Measurements from ENCODE around the gene MAGI2. TPM values are rescaled to one million over a fixed set of nuclear protein-coding genes. Genes with fewer than 3 reads are reported as not detected.

Gene MAGI2
- total RNA-seq, 2 donors from 2014 or later = 18.3 to 31.8 TPM

DNA sequence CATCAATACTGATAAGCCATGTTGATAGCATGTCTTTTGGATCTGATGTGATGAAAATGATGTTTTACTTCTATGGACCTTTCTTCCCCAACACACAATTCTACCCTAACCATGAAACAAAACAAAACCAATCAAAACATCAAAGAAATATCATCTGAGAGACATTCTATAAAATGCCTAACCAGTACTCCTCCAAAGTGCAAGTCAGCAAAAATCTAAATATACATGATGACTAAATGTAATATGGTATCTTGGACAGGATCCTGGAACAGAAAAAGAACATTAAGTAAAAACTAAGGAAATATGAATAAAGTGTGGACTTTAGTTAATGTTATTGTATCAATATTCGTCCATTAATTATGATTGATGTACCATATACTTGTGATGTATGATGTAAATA lies 625.1 kb downstream of the MAGI2 start:
- ATAC-seq (ENCODE audit: insufficient number of reproducible peaks, low FRiP score, low read depth) (no peak), DNase-seq (ENCODE audit: low spot score) (no peak)
- H3K4me1 ChIP-seq (ENCODE audit: control insufficient read depth in 1 of 2, low read depth in 2 of 2) = no peaks in the 10 kb centered on the region
- H3K36me3 ChIP-seq = no peaks in the 10 kb centered on the region
- no peaks in the 10 kb centered on the region for H3K27me3 ChIP-seq (replicated peaks; ENCODE audit: insufficient read depth)
- H3K9me3 ChIP-seq = no peaks in the 10 kb centered on the region
- no peak overlapping the region for H3K27ac ChIP-seq
- TF ChIP-seq, protein P1, sequence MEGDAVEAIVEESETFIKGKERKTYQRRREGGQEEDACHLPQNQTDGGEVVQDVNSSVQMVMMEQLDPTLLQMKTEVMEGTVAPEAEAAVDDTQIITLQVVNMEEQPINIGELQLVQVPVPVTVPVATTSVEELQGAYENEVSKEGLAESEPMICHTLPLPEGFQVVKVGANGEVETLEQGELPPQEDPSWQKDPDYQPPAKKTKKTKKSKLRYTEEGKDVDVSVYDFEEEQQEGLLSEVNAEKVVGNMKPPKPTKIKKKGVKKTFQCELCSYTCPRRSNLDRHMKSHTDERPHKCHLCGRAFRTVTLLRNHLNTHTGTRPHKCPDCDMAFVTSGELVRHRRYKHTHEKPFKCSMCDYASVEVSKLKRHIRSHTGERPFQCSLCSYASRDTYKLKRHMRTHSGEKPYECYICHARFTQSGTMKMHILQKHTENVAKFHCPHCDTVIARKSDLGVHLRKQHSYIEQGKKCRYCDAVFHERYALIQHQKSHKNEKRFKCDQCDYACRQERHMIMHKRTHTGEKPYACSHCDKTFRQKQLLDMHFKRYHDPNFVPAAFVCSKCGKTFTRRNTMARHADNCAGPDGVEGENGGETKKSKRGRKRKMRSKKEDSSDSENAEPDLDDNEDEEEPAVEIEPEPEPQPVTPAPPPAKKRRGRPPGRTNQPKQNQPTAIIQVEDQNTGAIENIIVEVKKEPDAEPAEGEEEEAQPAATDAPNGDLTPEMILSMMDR (IDR thresholded peaks at IDR 0.05) = no peak
- H3K4me3 ChIP-seq = no peak overlapping the region

DNA sequence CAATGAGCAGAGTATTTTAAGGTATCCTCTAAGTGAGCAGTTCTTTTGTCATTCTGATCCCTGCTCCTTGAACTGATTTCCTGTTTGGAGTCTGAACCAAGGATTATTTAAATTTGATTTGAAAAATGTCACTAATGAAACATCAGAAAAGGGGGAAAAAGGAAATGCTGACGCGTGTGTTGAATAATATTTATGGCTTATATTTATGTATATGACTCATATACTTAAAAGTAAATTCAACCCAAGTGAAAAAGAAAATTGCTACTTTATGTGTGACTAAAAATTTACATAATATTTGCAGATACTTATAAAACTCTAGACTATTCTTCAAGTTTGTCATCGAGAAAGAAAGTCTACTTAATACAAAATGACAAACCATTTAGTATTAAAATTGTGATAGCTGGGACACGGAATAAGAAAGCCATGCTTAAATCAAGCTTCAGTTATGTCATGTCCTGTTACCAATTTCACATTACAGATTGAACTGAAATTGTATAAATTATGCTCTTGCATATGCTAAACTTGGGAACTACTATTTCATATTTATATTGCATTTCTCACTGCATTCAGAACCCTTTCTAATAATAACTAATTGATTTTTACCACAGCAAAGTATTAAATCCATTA lies 649.9 kb downstream of the MAGI2 start:
- ATAC-seq (ENCODE audit: insufficient number of reproducible peaks, low FRiP score, low read depth) (no peak), DNase-seq (ENCODE audit: low spot score) (no peak)
- H3K27me3 ChIP-seq (replicated peaks; ENCODE audit: insufficient read depth) = no peaks in the 10 kb centered on the region
- H3K36me3 ChIP-seq = no peaks in the 10 kb centered on the region
- H3K9me3 ChIP-seq = no peaks in the 10 kb centered on the region
- H3K27ac ChIP-seq = no peak overlapping the region
- TF ChIP-seq, protein P1 (IDR thresholded peaks at IDR 0.05) = no peak
- H3K4me1 ChIP-seq (ENCODE audit: control insufficient read depth in 1 of 2, low read depth in 2 of 2) = no peaks in the 10 kb centered on the region
- no peak overlapping the region for H3K4me3 ChIP-seq

DNA sequence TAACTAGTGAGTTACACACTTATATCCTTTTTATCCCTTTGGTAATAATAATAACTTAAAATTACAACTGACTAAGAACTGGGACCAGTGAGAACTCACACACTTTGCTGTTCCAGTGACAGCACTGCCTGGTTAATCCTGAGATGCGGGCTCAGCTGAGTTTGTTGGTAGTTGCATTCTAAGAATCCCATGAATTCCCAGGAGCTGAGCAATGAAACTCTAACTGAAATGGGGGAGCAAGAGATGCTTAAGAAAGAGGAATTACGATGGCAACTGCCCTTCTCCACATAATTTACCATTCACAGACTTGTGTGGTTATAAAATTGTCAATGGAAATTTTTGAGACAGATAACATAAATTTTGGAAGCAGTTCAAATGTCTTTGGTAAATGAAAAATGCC lies 659.4 kb downstream of the MAGI2 start:
- H3K27me3 ChIP-seq (replicated peaks; ENCODE audit: insufficient read depth) = no peaks in the 10 kb centered on the region
- H3K4me1 ChIP-seq (ENCODE audit: control insufficient read depth in 1 of 2, low read depth in 2 of 2) = no peaks in the 10 kb centered on the region
- ATAC-seq (ENCODE audit: insufficient number of reproducible peaks, low FRiP score, low read depth) (no peak), DNase-seq (ENCODE audit: low spot score) (no peak)
- peaks cover 3% of the 10 kb centered on the region for H3K9me3 ChIP-seq
- no peaks in the 10 kb centered on the region for H3K36me3 ChIP-seq
- TF ChIP-seq, protein P1 (IDR thresholded peaks at IDR 0.05) = no peak
- no peak overlapping the region for H3K4me3 ChIP-seq
- no peak overlapping the region for H3K27ac ChIP-seq

DNA sequence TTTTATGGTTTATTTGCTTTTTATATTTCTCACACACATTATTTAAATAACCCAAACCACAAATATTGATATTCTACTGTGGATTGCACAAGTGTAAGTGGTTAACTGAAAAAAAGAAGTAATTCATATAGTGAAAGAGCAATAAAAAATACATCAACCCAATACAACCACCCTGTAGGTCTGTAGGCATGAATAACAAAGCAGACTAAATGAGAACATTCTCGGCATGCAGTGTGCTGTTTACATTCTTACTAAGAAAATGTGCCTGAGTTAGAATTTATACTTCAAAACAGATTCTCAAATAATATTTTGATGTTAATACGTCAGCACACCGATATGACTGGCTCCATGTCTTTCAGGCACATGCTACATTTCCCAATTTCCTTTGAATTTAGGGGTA lies 660.8 kb downstream of the MAGI2 start:
- no peak for ATAC-seq (ENCODE audit: insufficient number of reproducible peaks, low FRiP score, low read depth)
- TF ChIP-seq, protein P1 (IDR thresholded peaks at IDR 0.05) = no peak
- H3K4me3 ChIP-seq = no peak overlapping the region
- no peaks in the 10 kb centered on the region for H3K4me1 ChIP-seq (ENCODE audit: control insufficient read depth in 1 of 2, low read depth in 2 of 2)
- H3K9me3 ChIP-seq = peaks cover 3% of the 10 kb centered on the region
- H3K36me3 ChIP-seq = no peaks in the 10 kb centered on the region
- no peak for DNase-seq (ENCODE audit: low spot score)
- H3K27me3 ChIP-seq (replicated peaks; ENCODE audit: insufficient read depth) = no peaks in the 10 kb centered on the region
- no peak overlapping the region for H3K27ac ChIP-seq

DNA sequence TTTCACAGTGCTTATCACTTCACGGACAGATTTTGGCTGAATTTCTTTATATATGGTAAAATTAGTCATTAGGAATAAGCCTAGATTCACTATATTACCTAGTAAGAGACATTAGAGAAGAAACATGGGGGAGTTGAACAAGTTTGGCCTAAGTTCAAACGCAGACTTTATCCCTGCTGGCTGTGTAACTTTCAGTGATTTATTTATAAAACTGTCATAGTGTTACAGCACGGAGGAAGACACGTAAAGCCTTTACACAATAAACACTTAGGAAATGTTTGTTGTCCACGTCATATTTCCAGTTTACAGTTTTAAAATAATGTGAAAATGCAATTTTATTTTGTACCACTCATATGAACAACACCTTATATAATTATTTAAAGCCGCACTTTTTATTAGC lies 661.5 kb downstream of the MAGI2 start:
- H3K4me3 ChIP-seq = no peak overlapping the region
- H3K27me3 ChIP-seq (replicated peaks; ENCODE audit: insufficient read depth) = no peaks in the 10 kb centered on the region
- TF ChIP-seq, protein P1 (IDR thresholded peaks at IDR 0.05) = no peak

More for the DNA sequence above, 661.5 kb downstream of the MAGI2 start:
- H3K27ac ChIP-seq = no peak overlapping the region
- DNase-seq (ENCODE audit: low spot score) (no peak), ATAC-seq (ENCODE audit: insufficient number of reproducible peaks, low FRiP score, low read depth) (no peak)
- no peaks in the 10 kb centered on the region for H3K4me1 ChIP-seq (ENCODE audit: control insufficient read depth in 1 of 2, low read depth in 2 of 2)
- H3K36me3 ChIP-seq = no peaks in the 10 kb centered on the region
- H3K9me3 ChIP-seq = peaks cover 3% of the 10 kb centered on the region
